CD4-positive, alpha-beta T cell (primary cell): ENCODE measurements around the gene ADAMTS17. TPM values are rescaled to one million over a fixed set of nuclear protein-coding genes. Genes with fewer than 3 reads are reported as not detected.

Source experiments
- ATAC-seq: fragments of 200-7000 bp; cut with Tn5 transposase; one replicate; pipeline ENCODE4 v1.10.0; 2022; ENCODE audit warnings: mild to moderate bottlenecking; ENCODE audit not compliant: poor library complexity
- CTCF ChIA-PET: fragments of 350-600 bp; sonication (Branson Sonifier 250); formaldehyde crosslinking; loops from one replicate; lab custom pipeline; 2021; ENCODE audit warnings: antibody characterized with exemption, inconsistent platforms; lab: Charles Lee
- POLR2A ChIA-PET: fragments of 350-600 bp; sonication (Branson Sonifier 250); formaldehyde crosslinking; loops from one replicate; lab custom pipeline; 2021; ENCODE audit warnings: antibody characterized with exemption, inconsistent platforms; lab: Charles Lee
- DNase-seq, 14 experiments: peaks; one replicate each; pipeline ENCODE4 v3.0.0-alpha.2; 2013 to 2020; ENCODE audit warnings: mixed read lengths in 2 of 14
- H3K27ac ChIP-seq, 2 donors: one replicate each; pipeline versions ENCODE4 v1.5.1 to v1.7.0; 2013; ENCODE audit warnings: low read length in 2 of 2, low read depth in 1 of 2, mild to moderate bottlenecking in 1 of 2
- H3K27me3 ChIP-seq, 2 experiments: 1 replicate in 1 of 2; 2 replicates in 1 of 2; pipeline versions ENCODE4 v1.6.1 to v1.7.0; 2013; ENCODE audit warnings: low read length in 2 of 2, control low read depth in 1 of 2, mild to moderate bottlenecking in 1 of 2, moderate library complexity in 1 of 2; ENCODE audit not compliant: insufficient read depth in 2 of 2, control insufficient read depth in 1 of 2
- H3K36me3 ChIP-seq: one replicate; pipeline ENCODE4 v1.6.1; 2013; ENCODE audit warnings: low read length, control low read depth; ENCODE audit not compliant: insufficient read depth
- H3K4me1 ChIP-seq: one replicate; pipeline ENCODE4 v1.6.1; 2013; ENCODE audit warnings: low read length, control low read depth; ENCODE audit not compliant: insufficient read depth
- H3K4me3 ChIP-seq: one replicate; pipeline ENCODE4 v1.5.1; 2013; ENCODE audit warnings: mild to moderate bottlenecking, low read length, moderate library complexity
- H3K9me3 ChIP-seq, 2 experiments: 1 replicate in 1 of 2; 2 replicates in 1 of 2; pipeline versions ENCODE4 v1.6.1 to v1.7.0; 2013; ENCODE audit warnings: low read length in 2 of 2, mild to moderate bottlenecking in 2 of 2, control low read depth in 1 of 2, moderate library complexity in 1 of 2; ENCODE audit not compliant: control insufficient read depth in 1 of 2, insufficient read depth in 1 of 2
- H3K27ac Mint-ChIP-seq: one replicate; pipeline ENCODE4 v1.8.0; 2020; ENCODE audit warnings: mixed read lengths
- H3K27me3 Mint-ChIP-seq: one replicate; pipeline ENCODE4 v1.8.0; 2021; ENCODE audit warnings: mixed read lengths
- H3K36me3 Mint-ChIP-seq: one replicate; pipeline ENCODE4 v1.8.0; 2021; ENCODE audit warnings: low read depth, mixed read lengths
- H3K4me1 Mint-ChIP-seq: one replicate; pipeline ENCODE4 v1.8.0; 2021; ENCODE audit warnings: low read depth, mixed read lengths
- H3K4me3 Mint-ChIP-seq: one replicate; pipeline ENCODE4 v1.8.0; 2020; ENCODE audit warnings: mild to moderate bottlenecking, mixed read lengths
- H3K9me3 Mint-ChIP-seq: one replicate; pipeline ENCODE4 v1.8.0; 2020; ENCODE audit warnings: mixed read lengths
- CTCF ChIP-seq: fragments of 200-600 bp; IDR thresholded peaks from one replicate; pipeline ENCODE4 v1.8.0; 2022; ENCODE audit warnings: antibody characterized with exemption, mild to moderate bottlenecking
- intact Hi-C, 2 experiments: fragments of 100-400 bp; cut with DNase I in 1 of 2; cut with micrococcal nuclease in 1 of 2; formaldehyde crosslinking; loops; one replicate each; pipeline versions ENCODE4 v1.15.1 to v1.9.0; 2023 to 2025; cut with DNase I, micrococcal nuclease
- total RNA-seq, 174 experiments: library from RNA in 2 of 174; stranded (reverse) in 2 of 174; gene quantifications; one replicate each; pipeline ENCODE4 v1.2.3 and lab custom pipeline; 2021 to 2026

ADAMTS17 gene
- total RNA-seq, 2 experiments from 2014 or later: 9.9 to 13.2 TPM

GRCh38 chr15:100053474-100054121 lies 288.2 kb downstream of the ADAMTS17 start:
- Histone ChIP-seq H3K27me3 (no peaks in the 10 kb centered on the region), H3K36me3 (no peaks in the 10 kb centered on the region), H3K27ac (no peak overlapping the region), H3K4me3 (no peak overlapping the region), H3K9me3 (peaks cover 0 to 2% of the 10 kb centered on the region in 2 experiments), H3K4me1 (no peaks in the 10 kb centered on the region)
- DNase-seq (no peak), ATAC-seq (no peak)
- Mint-ChIP-seq H3K27ac (no peak overlapping the region), H3K4me3 (no peak overlapping the region), H3K27me3 (no peaks in the 10 kb centered on the region), H3K9me3 (no peaks in the 10 kb centered on the region), H3K4me1 (no peaks in the 10 kb centered on the region), H3K36me3 (peaks cover 12% of the 10 kb centered on the region)
- POLR2A ChIA-PET: no interaction called here
- no peak for TF ChIP-seq CTCF
- intact Hi-C loops: loop anchor here in 1 of 2 experiments (10.0 kb wide), 1 partner anchor 51 kb away; no protein-coding TSS in a partner anchor
- CTCF ChIA-PET: no interaction called here

GRCh38 chr15:100052716-100053473 lies 288.9 kb downstream of the ADAMTS17 start:
- no peak for DNase-seq
- Histone ChIP-seq H3K4me3 (no peak overlapping the region), H3K27ac (no peak overlapping the region), H3K9me3 (peaks cover 0 to 3% of the 10 kb centered on the region in 2 experiments), H3K27me3 (no peaks in the 10 kb centered on the region), H3K36me3 (no peaks in the 10 kb centered on the region), H3K4me1 (no peaks in the 10 kb centered on the region)
- ChIA-PET CTCF (no interaction called here), POLR2A (no interaction called here)
- no peak for ATAC-seq
- no peak for TF ChIP-seq CTCF
- Mint-ChIP-seq H3K27ac (no peak overlapping the region), H3K4me1 (no peaks in the 10 kb centered on the region), H3K27me3 (no peaks in the 10 kb centered on the region), H3K36me3 (peaks cover 16% of the 10 kb centered on the region), H3K9me3 (no peaks in the 10 kb centered on the region), H3K4me3 (no peak overlapping the region)
- intact Hi-C loops: loop anchor here in 1 of 2 experiments (10.0 kb wide), 1 partner anchor 52 kb away; no protein-coding TSS in a partner anchor

DNA sequence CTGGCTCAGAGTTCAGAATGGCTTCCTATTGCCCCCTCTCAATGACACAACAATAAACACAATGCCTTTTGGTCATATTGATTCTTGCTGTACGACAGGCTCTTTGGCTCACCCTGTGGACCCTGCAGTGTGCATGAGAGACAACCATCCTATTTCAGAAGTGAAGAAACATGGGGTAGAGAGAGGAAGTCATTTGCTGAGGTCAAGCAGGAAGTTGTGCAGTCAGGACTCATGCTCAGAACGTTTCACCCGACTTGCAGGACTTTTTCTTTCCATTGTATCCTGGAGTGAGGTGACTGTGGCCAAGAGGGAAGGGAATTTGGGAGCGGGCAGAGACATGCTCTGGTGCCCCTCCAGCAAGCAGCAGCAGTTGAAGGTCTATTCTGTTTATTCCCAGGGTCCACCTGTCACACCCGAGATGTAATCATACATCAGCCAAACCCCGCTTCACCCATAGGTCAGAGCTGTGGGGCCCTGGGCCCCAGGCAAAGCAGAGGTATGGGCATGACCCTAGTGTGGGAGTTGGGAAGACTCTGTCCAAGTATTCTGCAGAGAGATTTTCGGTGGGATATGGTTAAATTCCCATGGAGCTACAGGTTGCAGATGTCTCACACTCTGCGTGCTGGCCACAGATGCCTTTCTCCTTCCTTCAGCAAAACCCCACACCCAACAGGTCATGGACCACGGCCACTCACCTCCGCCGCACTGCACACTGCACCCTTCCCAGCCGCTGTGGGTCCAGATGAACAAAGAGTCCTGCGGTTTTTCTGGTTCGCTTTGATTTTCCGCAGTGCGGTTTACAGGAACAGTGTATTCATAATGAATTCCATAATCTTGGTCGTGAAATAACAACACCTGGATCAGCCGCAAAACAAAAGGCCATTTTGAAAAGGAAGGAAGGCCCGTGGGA lies 290.6 kb downstream of the ADAMTS17 start:
- H3K27ac Mint-ChIP-seq: no peak overlapping the region
- ChIA-PET CTCF (no interaction called here), POLR2A (no interaction called here)
- H3K36me3 Mint-ChIP-seq: peaks cover 23% of the 10 kb centered on the region
- Histone ChIP-seq H3K9me3 (peaks cover 0 to 3% of the 10 kb centered on the region in 2 experiments), H3K4me1 (no peaks in the 10 kb centered on the region), H3K4me3 (no peak overlapping the region), H3K27ac (no peak overlapping the region), H3K36me3 (no peaks in the 10 kb centered on the region), H3K27me3 (no peaks in the 10 kb centered on the region)
- H3K27me3 Mint-ChIP-seq: no peaks in the 10 kb centered on the region
- H3K4me3 Mint-ChIP-seq: no peak overlapping the region
- no peaks in the 10 kb centered on the region for H3K9me3 Mint-ChIP-seq
- no peak for ATAC-seq
- no peak for TF ChIP-seq CTCF
- DNase-seq: no peak
- intact Hi-C loops: loop anchor here in 1 of 2 experiments (10.0 kb wide), 1 partner anchor 54 kb away; no protein-coding TSS in a partner anchor
- no peaks in the 10 kb centered on the region for H3K4me1 Mint-ChIP-seq
